ENCODE data around the gene SH3TC1. TPM values are rescaled to one million over a fixed set of nuclear protein-coding genes. Genes with fewer than 3 reads are reported as not detected.

Gene SH3TC1
- total RNA-seq, 2 experiments from 2014 or later, result 28.5 to 28.8 TPM

DNA sequence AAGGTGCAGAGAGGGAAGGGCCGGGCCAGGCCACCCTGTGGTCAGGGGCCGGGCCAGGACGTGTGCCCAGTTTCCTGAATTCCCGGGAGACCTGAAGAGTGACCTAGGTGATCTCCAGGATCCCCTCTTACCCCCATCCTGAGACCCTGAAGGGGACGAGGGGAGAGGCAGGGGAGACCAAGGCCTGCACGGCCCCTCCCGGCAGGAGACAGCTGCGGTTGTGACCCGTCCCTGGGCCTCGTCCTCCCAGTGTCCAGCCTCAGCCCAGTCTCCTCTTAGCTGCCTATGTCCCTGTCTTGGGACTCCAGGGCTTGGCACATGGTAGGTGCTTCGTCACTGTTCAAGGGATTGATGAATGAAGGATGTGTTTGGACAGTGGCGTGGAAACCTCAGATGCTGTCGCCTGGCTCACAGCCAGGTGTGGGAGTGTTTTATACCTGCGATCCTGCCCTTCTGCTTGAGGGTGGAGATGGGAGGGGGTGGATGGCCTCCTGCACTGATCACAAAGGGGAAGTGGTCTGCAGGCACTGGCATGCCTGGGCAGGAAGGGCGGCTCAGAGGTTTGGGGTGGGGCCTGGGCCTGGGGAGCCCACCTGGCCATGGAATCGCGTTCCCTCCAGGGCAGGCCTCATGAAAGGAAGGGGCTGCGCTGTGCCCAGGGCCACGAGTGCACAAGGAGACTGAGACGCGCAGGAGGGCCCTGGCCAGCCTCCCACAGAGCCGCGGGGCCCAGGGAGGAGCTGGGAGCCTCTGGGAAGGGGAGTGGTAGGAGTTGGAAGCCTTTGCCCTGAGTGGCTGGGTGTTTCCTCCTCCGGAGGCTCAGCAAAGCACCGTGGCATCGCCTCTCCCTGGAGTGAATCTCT is 6.9 kb downstream of the SH3TC1 start:
- Mint-ChIP-seq H3K36me3 (peaks cover 1% of the 10 kb centered on the region), H3K4me3 (no peak overlapping the region), H3K4me1 (ENCODE audit: low read depth) (peaks cover 22% of the 10 kb centered on the region), H3K27me3 (no peaks in the 10 kb centered on the region), H3K27ac (no peak overlapping the region), H3K9me3 (no peaks in the 10 kb centered on the region)
- CTCF ChIA-PET, result interaction anchor here (0.7 to 1.2 kb wide), 2 partner anchors 30 to 36 kb away, joined by 3 to 4 read pairs; no protein-coding TSS in a partner anchor
- POLR2A ChIA-PET, result no interaction called here
- intact Hi-C loops (cut with micrococcal nuclease), result no loop called here
- no peak for DNase-seq

DNA sequence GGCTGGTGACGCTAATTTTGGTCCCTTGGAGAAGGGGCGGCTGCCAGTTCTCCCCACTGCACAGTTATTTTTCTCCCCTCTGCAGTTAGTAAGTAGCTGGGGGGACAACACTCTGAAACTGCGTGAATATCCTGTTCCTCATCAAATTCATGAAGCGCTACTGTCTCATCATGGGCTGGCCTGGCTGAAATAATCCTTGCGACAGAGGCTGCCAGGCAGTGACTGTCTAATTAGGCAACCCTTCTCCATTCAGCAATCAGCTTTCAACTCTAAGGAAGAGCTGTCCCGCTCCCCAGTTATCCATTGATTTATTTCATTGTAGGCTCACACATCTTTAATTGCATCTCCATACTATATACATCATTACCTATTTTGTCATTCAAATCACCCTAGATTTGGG is 8.2 kb downstream of the SH3TC1 start:
- ChIA-PET POLR2A (no interaction called here), CTCF (no interaction called here)
- H3K27me3 Mint-ChIP-seq, result no peaks in the 10 kb centered on the region
- H3K4me3 Mint-ChIP-seq, result no peak overlapping the region
- intact Hi-C loops (cut with micrococcal nuclease), result no loop called here
- no peak overlapping the region for H3K27ac Mint-ChIP-seq
- H3K4me1 Mint-ChIP-seq (ENCODE audit: low read depth), result peaks cover 10% of the 10 kb centered on the region
- H3K9me3 Mint-ChIP-seq, result no peaks in the 10 kb centered on the region
- no peak for DNase-seq
- H3K36me3 Mint-ChIP-seq, result peaks cover 1% of the 10 kb centered on the region

DNA sequence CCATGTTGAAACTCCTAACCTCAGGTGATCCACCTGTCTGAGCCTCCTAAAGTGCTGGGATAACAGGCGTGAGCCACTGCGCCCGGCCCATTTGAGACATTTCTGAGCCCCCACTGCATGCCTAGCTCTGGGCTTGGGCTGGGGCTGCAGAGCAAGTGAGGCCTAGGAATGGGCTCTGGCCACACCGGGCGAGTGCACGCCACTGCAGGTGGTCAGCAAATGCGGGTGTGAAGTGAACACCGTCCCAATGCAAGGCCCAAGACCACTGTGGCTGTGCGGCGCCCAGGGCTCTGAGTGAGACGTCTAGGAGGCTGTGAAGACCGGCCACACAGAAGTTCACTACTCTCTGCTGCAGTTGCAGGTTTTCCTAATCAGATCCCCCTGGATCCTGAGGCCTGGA is 9.5 kb downstream of the SH3TC1 start:
- ChIA-PET POLR2A (no interaction called here), CTCF (no interaction called here)
- no peaks in the 10 kb centered on the region for H3K9me3 Mint-ChIP-seq
- DNase-seq, result no peak
- intact Hi-C loops (cut with micrococcal nuclease), result no loop called here
- H3K4me1 Mint-ChIP-seq (ENCODE audit: low read depth), result peaks cover 2% of the 10 kb centered on the region
- no peak overlapping the region for H3K27ac Mint-ChIP-seq
- H3K4me3 Mint-ChIP-seq, result no peak overlapping the region
- no peaks in the 10 kb centered on the region for H3K27me3 Mint-ChIP-seq
- peaks cover 1% of the 10 kb centered on the region for H3K36me3 Mint-ChIP-seq

DNA sequence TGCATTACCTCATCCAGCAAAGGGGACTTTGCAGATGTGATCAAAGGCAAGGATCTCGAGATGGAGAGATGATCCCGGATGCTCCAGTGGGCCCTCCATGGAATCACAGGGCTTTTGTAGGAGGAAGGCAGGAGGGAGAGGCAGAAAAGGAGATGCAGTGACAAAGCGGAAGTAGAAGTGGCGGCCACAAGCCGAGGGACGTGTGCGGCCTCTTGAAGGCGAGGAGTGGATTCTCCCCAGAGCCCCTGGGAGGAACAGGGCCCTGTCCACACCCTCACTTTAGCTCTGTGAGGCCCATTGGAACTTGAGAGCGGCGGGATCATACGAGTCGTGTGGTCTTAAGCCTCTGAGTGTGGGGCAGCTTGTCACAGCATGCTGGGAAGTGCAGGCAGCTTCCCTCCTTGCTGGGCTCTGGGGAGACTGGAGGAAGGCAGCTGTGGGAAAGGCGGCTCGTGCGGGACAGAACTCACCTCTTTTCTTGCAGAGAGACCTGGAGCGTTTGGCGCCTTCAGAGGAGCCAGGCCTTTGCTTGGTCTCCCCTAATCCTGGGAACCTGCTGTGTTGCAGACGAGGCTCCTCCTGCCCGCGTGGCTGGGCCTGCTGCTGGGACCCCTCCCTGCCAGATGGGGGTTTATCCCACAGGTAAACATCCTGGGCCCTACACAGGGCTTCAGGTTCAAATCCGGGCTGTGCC is 10.2 kb downstream of the SH3TC1 start:
- CTCF ChIA-PET, result no interaction called here
- peaks cover 2% of the 10 kb centered on the region for H3K4me1 Mint-ChIP-seq (ENCODE audit: low read depth)
- intact Hi-C loops (cut with micrococcal nuclease), result no loop called here

DNA sequence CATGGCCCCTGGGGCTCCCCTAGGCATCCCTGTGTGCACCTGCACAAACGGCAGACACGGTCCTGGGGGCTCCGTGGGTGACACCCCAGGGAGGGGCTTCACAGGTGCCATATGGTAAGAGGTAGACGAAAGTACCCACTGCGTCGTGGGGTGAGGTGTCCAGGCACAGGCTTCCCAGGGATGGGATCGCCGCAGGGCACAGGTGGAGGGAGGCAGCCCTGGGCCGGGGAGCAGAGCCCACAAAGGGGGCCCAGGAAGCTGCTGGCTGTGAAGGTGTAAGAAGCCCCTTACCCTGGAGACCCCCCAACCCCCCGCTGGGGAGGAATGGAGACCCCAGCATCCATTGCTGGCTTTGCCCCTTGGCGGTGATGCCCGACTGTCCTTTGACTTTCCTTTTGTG is 10.9 kb downstream of the SH3TC1 start:
- Mint-ChIP-seq H3K27ac (no peak overlapping the region), H3K36me3 (peaks cover 1% of the 10 kb centered on the region), H3K9me3 (no peaks in the 10 kb centered on the region), H3K4me1 (ENCODE audit: low read depth) (no peaks in the 10 kb centered on the region), H3K4me3 (no peak overlapping the region), H3K27me3 (no peaks in the 10 kb centered on the region)
- DNase-seq, result no peak
- intact Hi-C loops (cut with micrococcal nuclease), result no loop called here
- CTCF ChIA-PET, result no interaction called here
- POLR2A ChIA-PET, result no interaction called here

More for the DNA sequence above, 10.2 kb downstream of the SH3TC1 start:
- Mint-ChIP-seq H3K9me3 (no peaks in the 10 kb centered on the region), H3K27ac (no peak overlapping the region), H3K36me3 (peaks cover 1% of the 10 kb centered on the region), H3K27me3 (no peaks in the 10 kb centered on the region), H3K4me3 (no peak overlapping the region)
- no peak for DNase-seq
- POLR2A ChIA-PET, result no interaction called here

DNA sequence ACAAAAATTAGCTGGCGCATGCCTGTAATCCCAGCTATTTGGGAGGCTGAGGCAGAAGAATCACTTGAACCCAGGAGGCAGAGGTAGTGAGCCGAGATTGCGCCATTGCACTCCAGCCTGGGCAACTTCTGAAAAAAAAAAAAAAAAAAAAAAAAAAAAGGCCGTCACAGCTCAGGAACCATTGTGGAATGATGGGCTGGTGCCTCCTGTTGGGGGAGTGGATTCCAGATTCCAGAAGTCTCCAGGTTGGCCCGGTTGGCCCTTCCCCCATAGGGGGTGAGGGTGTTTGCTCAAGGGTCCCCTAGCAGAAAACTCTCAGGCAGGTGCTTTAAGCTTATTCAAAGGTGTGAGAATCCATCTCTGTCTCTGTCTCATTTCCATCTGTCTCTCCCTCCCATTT is 11.5 kb downstream of the SH3TC1 start:
- H3K9me3 Mint-ChIP-seq, result no peaks in the 10 kb centered on the region
- intact Hi-C loops (cut with micrococcal nuclease), result no loop called here
- no peak for DNase-seq
- CTCF ChIA-PET, result no interaction called here
- POLR2A ChIA-PET, result no interaction called here
- H3K27me3 Mint-ChIP-seq, result no peaks in the 10 kb centered on the region
- no peaks in the 10 kb centered on the region for H3K4me1 Mint-ChIP-seq (ENCODE audit: low read depth)
- no peak overlapping the region for H3K27ac Mint-ChIP-seq
- no peak overlapping the region for H3K4me3 Mint-ChIP-seq
- H3K36me3 Mint-ChIP-seq, result peaks cover 3% of the 10 kb centered on the region

DNA sequence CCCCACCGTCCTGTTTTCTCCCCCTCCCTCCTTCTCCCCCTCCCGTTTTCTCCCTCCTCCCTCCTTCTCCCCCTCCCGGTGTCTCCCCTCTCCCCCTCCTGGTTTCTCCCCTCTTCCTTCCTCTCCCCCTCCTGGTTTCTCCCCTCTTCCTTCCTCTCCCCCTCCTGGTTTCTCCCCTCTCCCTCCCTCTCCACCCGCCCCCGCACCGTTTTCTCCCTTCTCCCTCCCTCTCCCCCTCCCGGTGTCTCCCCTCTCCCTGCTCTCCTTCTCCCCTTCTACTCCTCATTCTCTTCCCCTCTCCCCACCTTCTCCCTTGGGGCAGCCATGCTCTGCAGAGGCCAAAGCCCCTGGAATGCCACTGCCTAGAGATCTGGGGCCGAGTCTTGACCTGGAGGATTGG is 12.2 kb downstream of the SH3TC1 start:
- no peak overlapping the region for H3K27ac Mint-ChIP-seq
- no peak overlapping the region for H3K4me3 Mint-ChIP-seq
- H3K36me3 Mint-ChIP-seq, result peaks cover 3% of the 10 kb centered on the region
- CTCF ChIA-PET, result no interaction called here
- H3K4me1 Mint-ChIP-seq (ENCODE audit: low read depth), result no peaks in the 10 kb centered on the region
- intact Hi-C loops (cut with micrococcal nuclease), result no loop called here
- POLR2A ChIA-PET, result no interaction called here
- no peaks in the 10 kb centered on the region for H3K9me3 Mint-ChIP-seq
- DNase-seq, result no peak
- H3K27me3 Mint-ChIP-seq, result no peaks in the 10 kb centered on the region

DNA sequence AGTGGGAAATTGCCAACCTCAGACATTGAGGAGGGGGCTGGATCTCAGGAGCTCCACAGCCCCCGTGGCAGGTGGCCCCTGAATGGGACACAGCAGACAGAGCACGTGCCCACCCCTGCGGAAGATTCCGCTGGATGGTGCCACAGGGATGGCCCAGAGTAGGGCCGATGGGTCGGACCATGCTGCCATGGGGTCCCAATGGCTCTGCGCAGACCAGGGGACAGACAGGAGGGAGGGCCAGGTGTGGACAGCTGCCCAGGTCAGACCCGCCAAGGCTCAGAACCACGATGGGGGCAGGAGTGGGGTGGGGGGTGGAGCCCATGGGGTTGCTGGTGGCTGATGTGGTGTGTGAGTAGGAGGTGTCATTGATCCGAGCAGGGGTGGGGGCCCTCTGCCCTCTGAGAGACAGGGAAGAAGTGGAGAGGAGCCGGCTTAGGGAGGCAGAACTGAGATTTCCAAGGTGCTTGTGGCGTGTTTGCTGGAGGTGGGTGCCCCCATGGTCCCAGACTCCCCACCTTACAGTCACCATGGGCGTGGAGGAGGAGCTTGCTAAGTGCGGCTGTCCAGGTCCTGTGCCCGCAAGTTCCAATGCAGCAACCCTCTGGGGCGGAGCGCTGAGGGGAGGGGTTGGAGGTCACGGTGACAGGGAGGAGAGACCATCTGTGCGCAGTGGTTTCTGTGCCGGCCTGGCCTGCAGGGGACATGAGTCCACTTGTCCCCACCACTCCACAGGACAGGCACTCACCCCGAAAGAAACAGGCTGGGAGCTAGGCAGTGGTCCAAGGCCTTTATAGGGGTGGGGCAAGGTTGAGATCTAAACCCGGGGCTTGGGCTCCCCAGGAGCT is 12.9 kb downstream of the SH3TC1 start:
- intact Hi-C loops (cut with micrococcal nuclease), result no loop called here
- CTCF ChIA-PET, result no interaction called here
- Mint-ChIP-seq H3K36me3 (peaks cover 3% of the 10 kb centered on the region), H3K4me1 (ENCODE audit: low read depth) (no peaks in the 10 kb centered on the region), H3K4me3 (no peak overlapping the region), H3K9me3 (no peaks in the 10 kb centered on the region), H3K27me3 (no peaks in the 10 kb centered on the region), H3K27ac (no peak overlapping the region)
- POLR2A ChIA-PET, result no interaction called here
- no peak for DNase-seq

DNA sequence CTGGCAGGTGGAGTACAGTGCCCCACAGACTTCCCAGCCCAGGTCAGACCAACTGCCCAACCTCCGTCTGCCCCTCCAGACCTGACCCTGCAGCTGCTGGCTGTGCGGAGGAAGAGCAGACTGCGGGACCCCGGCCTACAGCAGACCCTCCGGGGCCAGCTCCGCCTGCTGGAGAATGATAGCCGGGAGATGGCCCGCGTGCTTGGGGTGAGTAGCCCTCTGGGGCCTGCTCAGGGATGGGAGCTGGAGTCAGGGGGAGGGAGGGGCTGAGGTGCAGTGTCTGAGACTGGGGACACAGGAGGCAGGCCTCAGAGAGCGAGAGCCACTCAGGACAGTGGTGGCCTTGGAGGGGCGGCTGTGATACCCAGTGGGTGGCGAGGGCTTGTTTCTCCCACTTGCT is 13.5 kb downstream of the SH3TC1 start:
- Mint-ChIP-seq H3K4me1 (ENCODE audit: low read depth) (peaks cover under 1% of the 10 kb centered on the region), H3K36me3 (peaks cover 3% of the 10 kb centered on the region), H3K27ac (no peak overlapping the region), H3K4me3 (no peak overlapping the region), H3K27me3 (no peaks in the 10 kb centered on the region), H3K9me3 (no peaks in the 10 kb centered on the region)
- DNase-seq, result no peak
- ChIA-PET POLR2A (no interaction called here), CTCF (no interaction called here)
- intact Hi-C loops (cut with micrococcal nuclease), result no loop called here

DNA sequence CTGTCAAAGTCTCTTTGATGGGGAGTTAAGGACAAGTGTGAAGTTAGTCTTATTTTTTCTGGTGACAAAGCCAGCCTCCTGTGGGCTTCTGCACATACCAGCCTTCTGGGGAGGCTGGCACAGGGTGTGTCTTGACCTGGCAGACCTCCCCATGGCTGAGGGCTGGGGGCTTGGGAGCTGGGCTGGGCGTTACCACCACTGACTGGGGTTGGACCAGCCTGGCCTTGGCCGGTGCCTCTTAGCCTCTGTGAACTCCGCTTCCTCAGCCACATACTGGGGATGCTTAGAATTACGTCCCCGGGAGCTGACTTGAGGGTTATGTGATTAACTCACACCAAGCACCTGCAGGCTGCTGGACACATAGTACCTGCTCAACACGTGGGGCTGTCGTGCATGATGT is 14.0 kb downstream of the SH3TC1 start:
- peaks cover 3% of the 10 kb centered on the region for H3K4me1 Mint-ChIP-seq (ENCODE audit: low read depth)
- H3K27ac Mint-ChIP-seq, result no peak overlapping the region
- DNase-seq, result no peak
- H3K36me3 Mint-ChIP-seq, result peaks cover 3% of the 10 kb centered on the region
- H3K27me3 Mint-ChIP-seq, result no peaks in the 10 kb centered on the region
- intact Hi-C loops (cut with micrococcal nuclease), result no loop called here
- H3K9me3 Mint-ChIP-seq, result no peaks in the 10 kb centered on the region
- H3K4me3 Mint-ChIP-seq, result no peak overlapping the region
- ChIA-PET POLR2A (no interaction called here), CTCF (no interaction called here)

DNA sequence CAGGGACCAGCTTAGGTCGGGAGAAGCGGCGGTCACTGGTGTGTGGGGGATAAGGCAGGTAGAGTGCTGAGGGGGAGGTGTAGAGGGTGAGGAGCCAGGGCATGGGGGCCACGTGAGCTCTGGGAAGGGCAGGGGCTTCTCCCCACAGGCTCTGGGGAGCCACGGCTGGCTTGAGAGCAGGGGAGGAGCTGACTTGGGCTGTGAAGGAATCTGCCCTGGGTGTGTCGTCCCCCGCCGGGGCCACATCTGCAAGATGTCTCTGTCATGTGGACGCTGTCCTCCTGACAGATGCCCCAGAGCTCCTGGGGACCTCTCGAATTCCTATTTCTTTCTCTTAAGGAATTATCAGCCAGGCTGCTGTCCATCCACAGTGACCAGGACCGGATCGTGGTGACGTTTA is 15.0 kb downstream of the SH3TC1 start:
- ChIA-PET POLR2A (no interaction called here), CTCF (interaction anchor here (1.3 kb wide), 1 partner anchor 189 kb away, joined by 4 read pairs; no protein-coding TSS in a partner anchor)
- Mint-ChIP-seq H3K4me1 (ENCODE audit: low read depth) (peaks cover 7% of the 10 kb centered on the region), H3K27ac (no peak overlapping the region), H3K9me3 (no peaks in the 10 kb centered on the region), H3K27me3 (no peaks in the 10 kb centered on the region), H3K4me3 (no peak overlapping the region), H3K36me3 (peaks cover 3% of the 10 kb centered on the region)
- intact Hi-C loops (cut with micrococcal nuclease), result no loop called here
- DNase-seq, result no peak

DNA sequence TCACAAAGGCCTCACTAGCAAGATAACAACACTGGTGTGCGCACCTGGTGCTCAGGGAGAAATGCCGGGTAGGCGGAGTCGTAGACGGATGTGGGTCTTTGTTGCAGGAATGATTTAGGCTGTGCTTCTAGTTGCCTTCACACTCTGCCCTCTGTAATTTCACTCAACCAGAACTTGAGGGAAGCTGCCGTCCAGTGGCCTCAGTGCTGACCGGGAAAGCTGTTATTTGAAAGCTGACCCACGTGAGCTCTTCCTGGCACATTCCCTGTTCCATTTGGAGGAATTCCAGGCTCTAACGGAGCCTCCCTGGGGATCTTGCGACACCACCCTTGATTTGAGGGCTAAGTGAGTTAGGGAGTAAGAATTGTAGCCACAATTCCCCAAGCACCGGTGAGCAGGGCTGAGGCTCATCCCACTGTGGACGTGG is 15.9 kb downstream of the SH3TC1 start:
- H3K4me3 Mint-ChIP-seq, result no peak overlapping the region
- peaks cover 6% of the 10 kb centered on the region for H3K36me3 Mint-ChIP-seq
- intact Hi-C loops (cut with micrococcal nuclease), result no loop called here
- H3K4me1 Mint-ChIP-seq (ENCODE audit: low read depth), result peaks cover 12% of the 10 kb centered on the region
- H3K27ac Mint-ChIP-seq, result no peak overlapping the region
- no peak for DNase-seq
- CTCF ChIA-PET, result interaction anchor here (1.3 kb wide), 1 partner anchor 188 kb away, joined by 4 read pairs; no protein-coding TSS in a partner anchor
- no peaks in the 10 kb centered on the region for H3K27me3 Mint-ChIP-seq
- H3K9me3 Mint-ChIP-seq, result no peaks in the 10 kb centered on the region
- POLR2A ChIA-PET, result no interaction called here

Data from activated CD4-positive, alpha-beta memory T cell treated with anti-CD3 and anti-CD28 coated beads for 36 hours (primary cell).